ENCODE measurements around the gene SSBP4.

DNA sequence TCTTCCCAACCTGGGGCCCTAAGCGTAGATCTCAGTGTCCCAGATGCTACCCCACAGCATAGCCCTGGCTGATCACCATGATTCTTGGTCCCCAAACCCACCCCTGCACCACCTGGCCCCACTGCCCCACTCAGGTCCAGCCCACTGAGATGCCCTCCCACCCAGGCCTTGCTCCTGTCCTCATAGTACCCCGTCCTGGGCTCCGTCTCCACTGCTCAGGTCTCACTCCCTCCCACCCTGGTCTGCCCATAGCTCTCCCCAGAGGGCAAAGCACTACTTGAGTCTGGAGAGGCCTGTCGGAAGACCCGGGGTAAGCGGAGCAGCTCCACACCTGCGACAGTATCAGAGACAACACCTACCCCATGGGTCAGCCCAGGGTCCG is 54.5 kb downstream of the SSBP4 start:
- TF ChIP-seq, protein P1, sequence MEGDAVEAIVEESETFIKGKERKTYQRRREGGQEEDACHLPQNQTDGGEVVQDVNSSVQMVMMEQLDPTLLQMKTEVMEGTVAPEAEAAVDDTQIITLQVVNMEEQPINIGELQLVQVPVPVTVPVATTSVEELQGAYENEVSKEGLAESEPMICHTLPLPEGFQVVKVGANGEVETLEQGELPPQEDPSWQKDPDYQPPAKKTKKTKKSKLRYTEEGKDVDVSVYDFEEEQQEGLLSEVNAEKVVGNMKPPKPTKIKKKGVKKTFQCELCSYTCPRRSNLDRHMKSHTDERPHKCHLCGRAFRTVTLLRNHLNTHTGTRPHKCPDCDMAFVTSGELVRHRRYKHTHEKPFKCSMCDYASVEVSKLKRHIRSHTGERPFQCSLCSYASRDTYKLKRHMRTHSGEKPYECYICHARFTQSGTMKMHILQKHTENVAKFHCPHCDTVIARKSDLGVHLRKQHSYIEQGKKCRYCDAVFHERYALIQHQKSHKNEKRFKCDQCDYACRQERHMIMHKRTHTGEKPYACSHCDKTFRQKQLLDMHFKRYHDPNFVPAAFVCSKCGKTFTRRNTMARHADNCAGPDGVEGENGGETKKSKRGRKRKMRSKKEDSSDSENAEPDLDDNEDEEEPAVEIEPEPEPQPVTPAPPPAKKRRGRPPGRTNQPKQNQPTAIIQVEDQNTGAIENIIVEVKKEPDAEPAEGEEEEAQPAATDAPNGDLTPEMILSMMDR (IDR thresholded peaks at IDR 0.05; ENCODE audit: insufficient read depth, low read length, poor library complexity, severe bottlenecking) = no peak
- TF ChIP-seq EZH2phosphoT487 (conservative IDR thresholded peaks at IDR 0.05; ENCODE audit: low read length) = no peak

Data from SU-DHL-6 (cell line).